H1 (cell line): ENCODE data around the gene SIRPB1. TPM values are rescaled to one million over a fixed set of nuclear protein-coding genes. Genes with fewer than 3 reads are reported as not detected.
A peak's percentile ranks its signal among the peaks of the same experiment; 100 is the strongest.

ENCODE experiments used
- CTCF ChIA-PET: fragments of 300-600 bp; sonication (Branson Sonifier 250); formaldehyde crosslinking; loops from one replicate; lab custom pipeline; 2021; ENCODE audit not compliant: partially characterized antibody; lab: Charles Lee
- POLR2A ChIA-PET: fragments of 300-600 bp; sonication (Branson Sonifier 250); formaldehyde crosslinking; loops from one replicate; lab custom pipeline; 2021; ENCODE audit warnings: inconsistent platforms; ENCODE audit not compliant: partially characterized antibody; lab: Charles Lee
- DNase-seq, 2 experiments: peaks; one replicate each; pipeline versions ENCODE4 v3.0.0 to v3.0.0-alpha.2; 2010 to 2022; ENCODE audit warnings: low spot score in 2 of 2, low read depth in 1 of 2, mixed read lengths in 1 of 2
- FAIRE-seq: peaks from 2 replicates; lab custom pipeline; 2011; peaks lifted over from hg19 to GRCh38; lab: Jason Lieb, UNC
- H2AFZ ChIP-seq: 2 replicates; pipeline ENCODE4 v1.8.1; 2012; ENCODE audit warnings: low read length, inconsistent platforms
- H2AK5ac ChIP-seq: 2 replicates; pipeline ENCODE4 v1.6.1; 2013; ENCODE audit warnings: low read depth, low read length
- H2BK120ac ChIP-seq: replicated peaks from 2 replicates; pipeline ENCODE3; 2013; ENCODE audit warnings: low read depth, low read length, inconsistent platforms
- H2BK12ac ChIP-seq: 2 replicates; pipeline ENCODE4 v1.6.1; 2013; ENCODE audit warnings: low read depth, low read length
- H2BK15ac ChIP-seq: 2 replicates; pipeline ENCODE4 v1.6.1; 2013; ENCODE audit warnings: low read length
- H2BK20ac ChIP-seq: 2 replicates; pipeline ENCODE4 v1.6.1; 2013; ENCODE audit warnings: low read length
- H2BK5ac ChIP-seq: 2 replicates; pipeline ENCODE4 v1.6.1; 2013; ENCODE audit warnings: low read depth, low read length
- H3K14ac ChIP-seq: 2 replicates; pipeline ENCODE4 v1.6.1; 2013; ENCODE audit warnings: inconsistent platforms; ENCODE audit not compliant: insufficient read length
- H3K18ac ChIP-seq: 2 replicates; pipeline ENCODE4 v1.6.1; 2013; ENCODE audit warnings: low read length; ENCODE audit errors: extremely low read depth
- H3K23ac ChIP-seq: 2 replicates; pipeline ENCODE4 v1.6.1; 2013; ENCODE audit warnings: inconsistent platforms; ENCODE audit not compliant: insufficient read length
- H3K23me2 ChIP-seq: 2 replicates; pipeline ENCODE4 v1.6.1; 2013; ENCODE audit warnings: low read depth, low read length
- H3K27ac ChIP-seq: 2 replicates; pipeline ENCODE4 v1.6.1; 2011; ENCODE audit warnings: low read depth, low read length, inconsistent platforms
- H3K27me3 ChIP-seq, 4 experiments: replicated peaks in 1 of 4; 1 replicate in 1 of 4; 2 replicates in 3 of 4; pipeline versions ENCODE4 v1.6.1 to v1.8.1; 2011 to 2013; ENCODE audit warnings: low read length in 3 of 4, mild to moderate bottlenecking in 3 of 4, inconsistent platforms in 2 of 4, mixed read lengths in 2 of 4, moderate library complexity in 1 of 4; ENCODE audit not compliant: control insufficient read depth in 3 of 4, insufficient read depth in 3 of 4; ENCODE audit errors: extremely low read depth in 1 of 4
- H3K36me3 ChIP-seq, 4 experiments: 2 replicates each; pipeline versions ENCODE4 v1.6.1 to v1.8.1; 2011 to 2013; ENCODE audit warnings: mild to moderate bottlenecking in 4 of 4, low read length in 3 of 4, moderate library complexity in 2 of 4, control low read depth in 1 of 4, inconsistent platforms in 1 of 4; ENCODE audit not compliant: insufficient read depth in 4 of 4, control insufficient read depth in 2 of 4
- H3K4ac ChIP-seq: replicated peaks from 2 replicates; pipeline ENCODE3; 2013; ENCODE audit warnings: low read length, low read depth, mixed read lengths, inconsistent platforms; ENCODE audit not compliant: insufficient read length
- H3K4me1 ChIP-seq, 4 experiments: replicated peaks in 1 of 4; 1 replicate in 1 of 4; 2 replicates in 3 of 4; pipeline versions ENCODE4 v1.6.1 to v1.8.1; 2011 to 2013; ENCODE audit warnings: low read length in 3 of 4, inconsistent platforms in 2 of 4, mixed read lengths in 1 of 4; ENCODE audit not compliant: insufficient read depth in 4 of 4, control insufficient read depth in 3 of 4
- H3K4me2 ChIP-seq, 2 experiments: 2 replicates each; pipeline versions ENCODE4 v1.6.1 to v1.8.1; 2011 to 2013; ENCODE audit warnings: low read depth in 2 of 2, low read length in 2 of 2, control low read depth in 1 of 2, inconsistent platforms in 1 of 2, mild to moderate bottlenecking in 1 of 2; ENCODE audit not compliant: insufficient read depth in 1 of 2
- H3K4me3 ChIP-seq, 4 experiments: fragments of 200-600, 300-600 bp in 1 of 4; sonication (generic), shearing (Covaris generic), sonication (Bioruptor Twin) in 1 of 4; 2 replicates each; pipeline versions ENCODE4 v1.5.1 to v1.8.1; 2011 to 2016; ENCODE audit warnings: low read length in 4 of 4, low read depth in 3 of 4, control low read depth in 2 of 4, inconsistent platforms in 2 of 4, mild to moderate bottlenecking in 2 of 4, mixed read lengths in 1 of 4, moderate library complexity in 1 of 4; ENCODE audit not compliant: insufficient read depth in 2 of 4; ENCODE audit errors: extremely low read depth in 1 of 4
- H3K56ac ChIP-seq: replicated peaks from 2 replicates; pipeline ENCODE3; 2013; ENCODE audit warnings: low read depth, mild to moderate bottlenecking, mixed read lengths, low read length, inconsistent platforms; ENCODE audit not compliant: insufficient read length
- H3K79me1 ChIP-seq: 2 replicates; pipeline ENCODE4 v1.6.1; 2013; ENCODE audit warnings: low read depth, low read length, control low read depth
- H3K79me2 ChIP-seq, 2 experiments: 2 replicates each; pipeline versions ENCODE4 v1.6.1 to v1.8.1; 2012 to 2013; ENCODE audit warnings: low read length in 2 of 2, mild to moderate bottlenecking in 2 of 2, inconsistent platforms in 1 of 2; ENCODE audit not compliant: insufficient read depth in 2 of 2, control insufficient read depth in 1 of 2
- H3K9ac ChIP-seq, 4 experiments: replicated peaks in 1 of 4; 1 replicate in 1 of 4; 2 replicates in 3 of 4; pipeline versions ENCODE4 v1.6.1 to v1.8.1; 2011 to 2013; ENCODE audit warnings: low read depth in 3 of 4, low read length in 3 of 4, control low read depth in 2 of 4, mild to moderate bottlenecking in 2 of 4, moderate library complexity in 2 of 4, inconsistent platforms in 1 of 4; ENCODE audit errors: extremely low read depth in 1 of 4
- H3K9me3 ChIP-seq, 2 experiments: 2 replicates each; pipeline versions ENCODE4 v1.6.1 to v1.8.1; 2012 to 2013; ENCODE audit warnings: mild to moderate bottlenecking in 2 of 2, moderate library complexity in 2 of 2, control low read depth in 1 of 2, inconsistent platforms in 1 of 2, low read depth in 1 of 2, low read length in 1 of 2, mixed read lengths in 1 of 2; ENCODE audit not compliant: insufficient read depth in 2 of 2
- H4K20me1 ChIP-seq, 2 experiments: replicated peaks in 1 of 2; 2 replicates each; pipeline versions ENCODE3 to v1.8.1; 2011 to 2013; ENCODE audit warnings: inconsistent platforms in 2 of 2, low read length in 2 of 2, mild to moderate bottlenecking in 1 of 2; ENCODE audit not compliant: insufficient read depth in 2 of 2, control insufficient read depth in 1 of 2
- H4K5ac ChIP-seq: 2 replicates; pipeline ENCODE4 v1.6.1; 2013; ENCODE audit warnings: low read length, low read depth, mixed read lengths, inconsistent platforms; ENCODE audit not compliant: insufficient read length
- H4K8ac ChIP-seq: 2 replicates; pipeline ENCODE4 v1.8.0; 2013; ENCODE audit warnings: mild to moderate bottlenecking, moderate library complexity, low read length, inconsistent platforms; ENCODE audit not compliant: insufficient read depth; ENCODE audit errors: extremely low read depth
- H4K91ac ChIP-seq: replicated peaks from 2 replicates; pipeline ENCODE3; 2013; ENCODE audit warnings: low read length, mixed read lengths, inconsistent platforms; ENCODE audit not compliant: insufficient read length
- ATF3 ChIP-seq: IDR thresholded peaks from 2 replicates; pipeline ENCODE4 v1.6.1; 2011; ENCODE audit warnings: low read depth, mild to moderate bottlenecking, low read length; ENCODE audit not compliant: insufficient read depth
- CBX5 ChIP-seq: fragments of 300-800, 300-1000 bp; sonication (generic); IDR thresholded peaks from 2 replicates; pipeline ENCODE4 v1.7.1; 2016; ENCODE audit warnings: antibody characterized with exemption, low read length, low read depth
- CBX8 ChIP-seq: fragments of 300-800, 300-1000 bp; sonication (generic); IDR thresholded peaks from 2 replicates; pipeline ENCODE4 v1.7.1; 2016; ENCODE audit warnings: low read depth, low read length, borderline replicate concordance
- CHD2 ChIP-seq: IDR thresholded peaks from 2 replicates; pipeline ENCODE4 v1.6.1; 2012; ENCODE audit warnings: low read length, improper control_type of control experiment
- EZH2 ChIP-seq: fragments of 200-600 bp; sonication (generic); IDR thresholded peaks from 2 replicates; pipeline ENCODE4 v1.7.1; 2012; ENCODE audit warnings: low read depth, mild to moderate bottlenecking, moderate library complexity, low read length, inconsistent platforms; ENCODE audit not compliant: severe bottlenecking
- FOSL1 ChIP-seq: IDR thresholded peaks from 2 replicates; pipeline ENCODE4 v1.6.1; 2011; ENCODE audit warnings: mild to moderate bottlenecking, low read depth, low read length, moderate library complexity; ENCODE audit not compliant: insufficient read depth
- GABPA ChIP-seq: IDR thresholded peaks from 2 replicates; pipeline ENCODE4 v1.6.1; 2011; ENCODE audit warnings: mild to moderate bottlenecking, low read length, moderate library complexity, borderline replicate concordance; ENCODE audit not compliant: insufficient read depth
- GTF2F1 ChIP-seq: IDR thresholded peaks from 2 replicates; pipeline ENCODE4 v1.6.1; 2012; ENCODE audit warnings: low read depth, low read length, improper control_type of control experiment, borderline replicate concordance
- MAFK ChIP-seq: IDR thresholded peaks from 2 replicates; pipeline ENCODE4 v1.6.1; 2012; ENCODE audit warnings: low read depth, mild to moderate bottlenecking, improper control_type of control experiment, low read length
- NANOG ChIP-seq: IDR thresholded peaks from 2 replicates; pipeline ENCODE4 v1.6.1; 2011; ENCODE audit warnings: low read length, low read depth, mild to moderate bottlenecking, inconsistent platforms; ENCODE audit not compliant: insufficient read depth, poor library complexity, severe bottlenecking
- NRF1 ChIP-seq: IDR thresholded peaks from 2 replicates; pipeline ENCODE4 v1.6.1; 2011; ENCODE audit warnings: mild to moderate bottlenecking, low read depth, low read length, improper control_type of control experiment
- POLR2A ChIP-seq, 2 experiments: IDR thresholded peaks; 1 replicate in 1 of 2; 2 replicates in 1 of 2; pipeline ENCODE4 v1.6.1; 2011; ENCODE audit warnings: low read depth in 2 of 2, low read length in 2 of 2, mild to moderate bottlenecking in 2 of 2; ENCODE audit errors: control extremely low read depth in 1 of 2
- RAD21 ChIP-seq, 2 experiments: IDR thresholded peaks in 1 of 2; conservative IDR thresholded peaks in 1 of 2; 2 replicates each; pipeline ENCODE4 v1.6.1; 2011; ENCODE audit warnings: low read depth in 2 of 2, low read length in 2 of 2, improper control_type of control experiment in 1 of 2, inconsistent platforms in 1 of 2, mild to moderate bottlenecking in 1 of 2, moderate library complexity in 1 of 2
- RFX5 ChIP-seq: IDR thresholded peaks from 2 replicates; pipeline ENCODE4 v1.6.1; 2011; ENCODE audit warnings: low read depth, low read length, improper control_type of control experiment, borderline replicate concordance
- WGBS, 2 experiments: shearing (Covaris generic) in 1 of 2; methylation state at CpG; one replicate each; pipeline versions ENCODE4 v1.1.6 to v1.1.7; 2013 to 2015; ENCODE audit warnings: low lambda C conversion rate in 2 of 2, mixed read lengths in 2 of 2, inconsistent platforms in 1 of 2, low coverage in 1 of 2, missing lambda C conversion rate in 1 of 2; ENCODE audit not compliant: insufficient replicate concordance in 2 of 2, insufficient coverage in 1 of 2, insufficient read length in 1 of 2; ENCODE audit errors: extremely low coverage in 1 of 2, missing lambda C conversion rate in 1 of 2; 5-methylcytosine and 5-hydroxymethylcytosine counted together
- polyA plus RNA-seq, 7 experiments: library from polyadenylated mRNA; depleted of rRNA in 3 of 7; stranded (reverse) in 5 of 7; unstranded in 2 of 7; fragments of >200 nt in 5 of 7; fragments of 200-250 nt in 2 of 7; gene quantifications; 1 replicate in 5 of 7; 2 replicates in 1 of 7; 4 replicates in 1 of 7; pipeline versions ENCODE4 v1.2.1 to v1.2.3, GENCODE V29; 2011 to 2013; ENCODE audit warnings: missing spikeins in 2 of 7, mixed read lengths in 2 of 7
- total RNA-seq: library from RNA; stranded (reverse); fragmentation: NEBNext Ultra II Directional; extraction: Animal tissue kit (Norgen Biotek cat#: 25700); gene quantifications from 2 replicates; pipeline ENCODE4 v1.2.1, GENCODE V29; 2021

SIRPB1 gene
- total and polyA plus RNA-seq, 2 of the 8 experiments (the other 6 are each of a cell fraction or from before 2014, with no cell fraction given), result 0.14 to 0.99 TPM

- Histone ChIP-seq H2BK15ac (no peak overlapping the region), H3K9ac (no peak overlapping the region), H3K4me3 (no peak overlapping the region), H3K27ac (no peak overlapping the region), H3K9me3 (no peaks in the 10 kb centered on the region), H3K79me1 (no peaks in the 10 kb centered on the region), H4K5ac (no peak overlapping the region), H2BK20ac (no peak overlapping the region), H4K8ac (no peak overlapping the region), H3K14ac (no peak overlapping the region), H3K4ac (no peak overlapping the region), H3K4me2 (no peak overlapping the region), H2AK5ac (no peak overlapping the region), H4K20me1 (no peaks in the 10 kb centered on the region), H2AFZ (no peak overlapping the region), H3K56ac (no peak overlapping the region), H3K36me3 (no peaks in the 10 kb centered on the region), H3K23ac (no peak overlapping the region), H3K23me2 (no peaks in the 10 kb centered on the region), H3K4me1 (no peaks in the 10 kb centered on the region), H3K27me3 (no peaks in the 10 kb centered on the region), H3K18ac (no peak overlapping the region), H2BK12ac (no peak overlapping the region), H4K91ac (peak overlapping the region; percentile 54), H2BK5ac (no peak overlapping the region), H3K79me2 (no peaks in the 10 kb centered on the region), H2BK120ac (no peak overlapping the region)
- ChIA-PET CTCF (interaction anchor here (1.8 kb wide), 1 partner anchor 10 kb away, joined by 5 read pairs; no protein-coding TSS in a partner anchor), POLR2A (no interaction called here)
- FAIRE-seq (no peak), DNase-seq (no peak)
- WGBS, 2 experiments, result 81% methylated on average over 5 of the region's 5 CpGs; no CpG with 5 or more reads in 1 of the 2 experiments
- TF ChIP-seq CHD2, result no peak
- TF ChIP-seq RFX5, result no peak
- TF ChIP-seq NRF1, result no peak
- no peak for TF ChIP-seq MAFK
- no peak for TF ChIP-seq GABPA
- TF ChIP-seq NANOG, result no peak
- TF ChIP-seq RAD21 (IDR thresholded peaks at IDR 0.05 in 1 of 2, conservative IDR thresholded peaks at IDR 0.05 in 1 of 2; ENCODE audit: low read depth in 2 of 2, low read length in 2 of 2), result no peak
- no peak for TF ChIP-seq FOSL1
- TF ChIP-seq CBX8, result no peak
- no peak for TF ChIP-seq POLR2A (IDR thresholded peaks at IDR 0.05; ENCODE audit: control extremely low read depth in 1 of 2, low read depth in 2 of 2, low read length in 2 of 2)
- no peak for TF ChIP-seq EZH2
- TF ChIP-seq ATF3, result no peak
- TF ChIP-seq CBX5, result no peak
- no peak for TF ChIP-seq GTF2F1
These were observed 19.1 kb downstream of the SIRPB1 start for GRCh38 chr20:1600736-1601135.
